Measurements from ENCODE around the gene FKBP5.
A peak's percentile ranks its signal among the peaks of the same experiment; 100 is the strongest.
"Not testable (repeated sequence)": the region's sequence is repeated elsewhere in the genome, so short reads cannot be mapped to it uniquely, and the experiment has no call there.

Gene FKBP5

DNA sequence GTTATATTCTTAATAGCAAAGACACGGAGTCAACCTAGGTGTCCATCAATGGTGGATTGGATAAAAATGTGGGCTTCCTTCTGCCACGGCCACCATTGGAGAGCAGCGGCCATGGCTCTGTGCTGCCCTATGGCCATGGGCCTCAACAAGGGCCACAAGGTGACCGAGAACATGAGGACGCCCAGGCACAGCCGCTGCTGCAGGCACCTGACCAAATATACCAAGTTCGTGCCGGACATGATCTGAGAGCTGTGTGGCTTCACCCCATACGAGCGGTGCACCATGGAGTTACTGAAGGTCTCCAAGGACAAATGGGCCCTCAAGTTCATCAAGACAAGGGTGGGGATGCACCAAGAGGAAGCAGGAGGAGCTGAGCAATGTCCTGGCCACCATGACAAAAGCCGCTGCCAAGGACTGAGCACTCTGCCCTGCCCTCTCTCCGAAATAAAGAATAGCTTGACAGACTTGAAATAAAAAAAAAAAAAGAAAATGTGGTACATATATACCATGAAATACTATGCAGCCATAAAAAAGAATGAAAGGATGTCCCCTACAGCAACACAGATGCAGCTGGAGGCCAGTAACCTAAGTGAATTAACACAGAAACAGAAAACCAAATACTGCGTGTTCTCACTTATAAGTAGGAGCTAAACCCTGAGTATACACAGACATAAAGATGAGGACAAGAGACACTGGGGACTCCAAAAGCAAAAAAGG is 81.0 kb downstream of the FKBP5 start:
- no peak for DNase-seq

DNA sequence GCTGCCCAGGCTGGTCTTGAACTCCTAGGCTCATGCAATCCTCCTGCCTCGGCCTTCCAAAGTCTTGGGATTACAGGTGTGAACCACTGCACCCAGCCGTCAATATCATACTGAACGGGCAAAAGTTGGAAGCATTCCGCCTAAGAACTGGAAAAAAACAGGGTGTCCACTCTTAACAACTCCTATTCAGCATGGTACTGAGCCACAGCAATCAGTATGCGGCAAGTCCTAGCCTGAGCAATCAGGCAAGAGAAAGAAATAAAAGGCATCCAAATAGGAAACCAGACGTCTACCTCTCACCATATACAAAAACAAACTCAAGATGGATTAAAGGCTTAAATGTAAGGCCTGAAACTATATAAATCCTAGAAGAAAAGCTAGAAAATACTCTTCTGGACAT is 83.1 kb downstream of the FKBP5 start:
- no peak for DNase-seq

DNA sequence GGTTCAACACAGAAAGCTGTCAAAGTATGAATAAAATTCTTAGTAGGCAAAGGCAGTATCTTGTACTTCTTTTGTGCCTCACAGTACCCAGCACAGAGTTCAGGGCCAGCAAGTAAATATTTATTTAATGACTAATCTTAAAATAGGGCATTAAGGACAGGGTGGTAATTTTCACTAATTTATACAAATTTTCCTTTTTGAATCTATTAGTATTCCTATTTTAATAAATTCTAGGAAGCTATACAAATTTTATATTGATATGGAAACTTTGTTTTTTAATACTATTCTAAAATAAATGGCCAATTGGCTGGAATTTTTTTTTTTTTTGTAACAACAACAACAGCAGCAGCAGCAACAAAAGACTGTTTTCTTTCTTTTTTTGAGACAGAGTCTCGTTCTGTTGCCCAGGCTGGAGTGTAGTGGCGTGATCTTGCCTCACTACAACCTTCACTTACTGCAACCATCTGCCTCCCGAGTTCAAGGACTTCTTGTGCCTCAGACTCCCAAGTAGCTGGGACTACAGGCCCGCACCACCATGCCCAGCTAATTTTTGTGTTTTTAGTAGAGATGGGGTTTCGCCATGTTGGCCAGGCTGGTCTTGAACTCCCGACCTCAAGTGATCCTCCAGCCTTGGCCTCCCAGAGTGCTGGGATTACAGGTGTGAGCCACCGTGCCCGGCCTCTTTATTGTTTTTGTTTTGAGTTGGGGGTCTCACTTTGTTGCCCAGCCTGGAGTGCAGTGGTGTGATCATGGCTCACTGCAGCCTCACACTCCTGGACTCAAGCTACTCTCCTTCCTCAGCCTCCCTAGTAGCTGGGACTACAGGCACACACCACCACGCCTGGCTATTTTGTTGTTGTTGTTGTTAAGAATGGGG is 85.2 kb downstream of the FKBP5 start:
- DNase-seq = no peak

DNA sequence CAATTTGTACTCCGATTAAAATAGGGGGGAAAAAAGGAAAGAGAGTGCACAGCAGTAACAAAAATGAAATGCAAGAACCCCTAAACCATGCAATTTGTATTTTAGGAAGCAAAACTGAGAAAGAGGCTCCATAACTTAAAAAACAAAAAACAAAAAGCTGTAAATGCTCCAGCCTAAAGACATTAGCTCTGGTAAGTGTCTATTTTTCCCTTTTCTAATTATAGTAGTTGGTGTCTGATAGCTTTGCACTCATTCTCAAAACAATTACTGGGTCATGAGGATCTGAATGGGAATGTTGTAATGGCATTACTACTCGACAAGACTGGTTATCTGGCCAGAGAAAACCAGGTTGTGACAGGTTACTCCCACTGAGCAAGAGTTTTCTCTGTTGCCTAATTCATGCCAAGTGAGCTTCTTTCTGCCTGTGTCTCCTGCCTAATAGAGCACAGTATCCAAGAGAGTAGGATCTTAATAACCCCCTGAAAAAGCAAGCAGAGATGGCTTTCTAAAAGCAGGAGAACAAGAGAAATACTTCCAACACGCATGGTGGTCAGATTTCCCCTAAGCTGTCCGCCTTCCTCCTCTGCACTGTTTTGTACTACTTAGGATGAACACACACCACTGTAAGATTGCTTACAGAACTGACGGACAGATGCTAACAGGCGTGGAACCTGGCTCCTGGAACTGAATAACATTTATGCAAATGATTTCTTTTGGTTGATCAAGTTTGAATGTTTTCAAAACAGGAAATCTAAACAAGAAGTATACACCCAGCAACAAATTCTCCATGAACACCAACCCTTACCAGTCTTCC is 86.4 kb downstream of the FKBP5 start:
- no peak for DNase-seq

DNA sequence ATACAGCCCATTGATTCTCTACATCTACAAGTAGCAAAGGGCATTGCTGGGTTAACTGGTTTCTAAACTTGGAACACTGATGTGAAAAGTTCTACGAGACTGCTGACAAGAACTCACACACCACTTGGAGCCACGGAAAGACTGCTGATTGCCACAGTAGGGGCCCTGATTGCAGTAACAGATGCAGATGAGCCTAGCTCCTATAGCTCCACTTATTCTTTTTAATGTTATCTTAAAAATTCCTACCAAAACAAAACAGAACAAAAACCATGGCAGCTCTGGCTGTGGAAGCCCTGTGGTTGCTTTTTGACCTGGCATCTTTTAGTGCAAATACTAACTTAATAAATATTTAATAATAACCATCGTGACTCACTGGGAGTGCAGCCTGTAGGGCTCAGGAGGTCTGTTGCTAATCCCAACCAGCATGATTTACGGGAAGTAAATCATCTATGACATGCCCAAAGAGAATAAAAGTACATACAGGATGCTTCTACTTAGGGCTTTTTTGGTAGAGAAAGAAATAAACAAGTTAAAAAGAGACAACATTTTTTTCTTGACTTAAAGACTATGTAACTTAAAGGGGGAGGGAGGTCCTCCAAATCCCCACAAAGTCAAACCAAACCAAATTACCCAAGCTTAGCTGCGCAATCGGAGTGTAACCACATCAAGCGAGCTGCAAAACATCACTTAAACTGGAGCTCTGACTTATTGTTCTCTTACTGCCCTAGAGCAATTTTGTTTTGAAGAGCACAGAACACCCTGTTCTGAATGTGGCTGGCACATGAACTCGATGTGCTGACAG is 87.2 kb downstream of the FKBP5 start:
- DNase-seq = peak; percentile 50

DNA sequence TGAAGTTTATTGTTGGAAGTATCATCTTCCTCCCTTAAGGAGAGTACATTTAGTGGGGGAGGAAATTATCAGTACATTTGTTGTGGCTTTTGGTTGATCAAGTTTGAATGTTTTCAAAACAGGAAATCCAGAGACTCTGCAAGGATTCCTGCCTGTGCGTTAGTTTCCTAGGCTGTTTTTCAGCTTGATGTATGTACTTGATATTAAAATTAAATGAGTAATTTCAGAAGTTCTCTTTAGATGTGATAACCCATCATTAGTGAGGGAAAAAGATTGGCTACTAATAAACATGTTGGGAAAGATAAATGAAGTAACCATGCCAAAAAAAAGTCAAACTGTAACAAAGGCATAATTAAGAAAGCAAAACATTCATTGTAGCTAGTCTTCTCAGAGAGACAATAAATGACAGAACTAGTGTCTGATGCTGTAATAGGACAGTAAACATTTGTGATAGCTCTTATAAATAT is 88.0 kb downstream of the FKBP5 start:
- no peak for DNase-seq

DNA sequence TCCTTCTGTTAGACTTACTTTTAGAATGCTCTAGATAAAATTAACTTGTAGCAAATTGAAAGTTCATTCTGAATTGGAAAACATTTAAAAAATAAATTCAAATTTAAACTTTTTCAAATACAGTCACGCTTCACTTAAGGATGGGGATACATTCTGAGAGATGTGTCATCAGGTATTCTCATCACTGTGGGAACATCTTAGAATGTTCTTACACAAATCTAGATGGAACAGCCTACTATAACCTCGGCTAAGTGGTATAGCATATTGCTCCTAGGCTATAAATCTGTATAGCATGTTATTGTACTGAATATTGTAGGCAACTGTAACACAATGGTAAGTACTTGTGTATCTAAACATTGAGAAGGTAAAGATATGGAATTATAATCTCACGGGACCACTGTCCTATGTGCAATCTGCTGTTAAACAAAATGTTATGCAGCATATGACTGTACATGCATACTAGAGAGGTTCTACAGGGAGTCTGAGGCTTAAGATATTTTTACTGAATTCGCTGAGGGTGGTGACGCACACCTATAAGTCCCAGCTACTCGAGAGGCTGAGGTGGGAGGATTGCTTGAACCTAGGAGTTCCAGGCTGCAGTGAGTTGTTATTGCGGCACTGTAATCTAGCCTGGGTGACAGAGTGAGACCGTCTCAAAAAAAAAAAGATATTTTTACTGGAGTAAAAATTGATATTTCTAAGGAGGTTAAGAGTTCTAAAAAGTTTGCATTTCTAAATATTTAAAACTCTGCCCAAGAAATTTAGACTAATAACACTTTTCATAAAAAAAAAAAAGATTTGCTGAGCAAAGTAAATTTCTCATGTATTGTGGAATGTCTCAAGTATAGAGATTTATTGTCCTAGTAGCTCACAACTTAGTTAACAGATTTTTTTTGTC is 88.7 kb downstream of the FKBP5 start:
- no peak for DNase-seq

DNA sequence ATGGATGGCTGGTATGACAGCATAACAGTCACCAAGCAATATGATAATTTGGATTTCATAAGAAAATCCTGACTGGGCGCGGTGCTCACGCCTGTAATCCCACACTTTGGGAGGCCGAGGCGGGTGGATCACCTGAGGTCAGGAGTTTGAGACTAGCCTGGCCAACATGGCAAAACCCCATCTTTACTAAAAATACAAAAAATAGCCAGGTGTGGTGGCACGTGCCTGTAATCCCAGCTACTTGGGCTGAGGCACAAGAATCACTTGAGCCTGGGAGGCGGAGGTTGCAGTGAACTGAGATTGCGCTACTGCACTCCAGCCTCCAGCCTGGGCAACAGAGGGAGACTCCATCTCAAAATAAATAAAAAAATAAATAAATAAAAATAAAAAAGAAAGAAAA is 90.1 kb downstream of the FKBP5 start:
- not testable (repeated sequence) for DNase-seq

DNA sequence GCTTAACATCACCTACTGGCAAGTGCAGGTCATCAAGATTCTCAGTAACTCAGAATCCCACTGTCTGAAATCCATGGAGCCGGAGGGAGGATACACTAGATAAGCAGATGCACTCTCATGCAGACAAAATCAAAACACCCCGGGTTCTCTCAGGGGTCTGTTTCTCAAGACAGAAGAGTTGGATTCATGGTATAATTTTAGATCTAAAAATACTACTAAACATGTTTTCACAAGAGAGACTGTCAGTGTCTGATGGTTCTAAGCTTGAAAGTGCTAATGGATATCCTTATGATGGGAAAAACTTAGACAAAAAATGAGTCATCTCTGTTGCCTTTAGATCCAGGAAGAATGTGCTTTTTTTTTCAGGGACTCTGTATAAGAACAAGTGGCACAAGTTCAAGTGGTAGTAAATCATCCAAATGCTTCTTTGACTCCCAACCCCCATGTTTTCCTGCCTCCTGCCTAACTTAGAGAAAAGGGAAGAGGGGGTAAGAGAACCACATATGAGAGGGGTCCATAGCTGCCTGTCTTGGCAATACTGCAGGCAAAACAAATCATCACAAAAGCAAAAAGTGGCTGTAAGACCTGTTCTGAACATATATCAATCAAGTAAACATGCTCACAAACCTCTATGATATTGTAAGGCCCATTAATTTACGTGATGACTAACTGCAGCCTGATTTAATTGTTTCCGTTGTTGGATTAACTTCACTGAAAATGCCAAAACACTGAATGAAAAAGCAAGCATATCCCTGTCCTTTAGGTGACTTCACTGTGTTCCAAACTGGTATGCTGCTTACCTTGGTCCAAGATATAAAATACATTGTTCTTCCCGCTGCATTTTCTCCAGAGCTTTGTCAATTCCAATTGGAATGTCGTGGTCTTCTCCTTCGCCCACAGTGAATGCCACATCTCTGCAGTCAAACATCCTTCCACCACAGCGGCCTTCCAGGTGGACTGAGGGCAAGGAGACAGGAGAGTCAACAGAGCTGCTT is 92.0 kb downstream of the FKBP5 start:
- DNase-seq = no peak

DNA sequence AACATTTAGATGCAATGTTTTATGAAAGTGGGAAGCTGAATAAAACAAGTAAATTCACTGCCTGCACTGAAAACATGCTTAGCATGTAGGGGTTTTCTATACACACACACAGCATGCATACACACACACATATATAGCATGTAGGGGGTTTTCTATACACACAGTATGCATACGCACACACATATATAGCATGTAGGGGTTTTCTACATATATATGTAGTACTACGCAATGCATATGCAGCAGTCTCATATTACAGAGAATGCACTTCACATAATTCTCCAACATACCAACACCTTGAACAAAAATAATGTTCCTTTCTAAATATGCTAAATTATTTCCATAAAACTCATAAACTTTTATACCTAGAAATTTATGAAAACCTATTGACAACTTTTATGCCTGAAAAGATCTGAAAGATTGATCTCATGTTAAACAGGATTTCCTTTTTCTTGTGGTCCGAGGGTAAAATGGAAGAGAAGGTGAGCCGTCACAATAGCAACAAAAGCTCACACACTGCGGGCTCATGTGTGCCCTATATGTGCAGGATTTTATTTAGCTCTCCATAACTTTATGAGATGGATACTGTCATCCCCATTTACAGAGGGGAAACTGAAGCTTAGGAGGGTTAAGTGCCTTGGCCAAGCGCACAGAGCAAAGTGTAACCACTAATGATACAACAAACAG is 94.1 kb downstream of the FKBP5 start:
- DNase-seq = no peak

DNA sequence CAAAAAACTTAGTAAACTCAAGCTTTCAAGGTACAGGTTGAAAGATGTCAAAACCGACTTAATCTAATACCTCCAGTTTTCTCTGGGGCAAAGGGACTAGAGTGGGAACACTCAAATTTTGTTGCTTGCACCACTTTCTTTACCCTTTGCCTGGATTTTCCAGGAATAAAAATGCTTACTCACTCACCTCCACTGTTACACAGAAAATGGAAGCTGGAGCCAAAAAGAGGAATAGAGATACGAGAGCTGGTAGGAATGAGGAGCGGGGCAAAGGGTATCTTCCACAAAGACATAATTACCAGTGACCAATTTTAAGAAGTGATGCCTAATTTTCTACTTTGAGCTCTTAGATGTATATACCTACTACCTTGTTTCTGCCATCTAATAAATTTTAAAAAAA is 96.5 kb downstream of the FKBP5 start:
- no peak for DNase-seq

DNA sequence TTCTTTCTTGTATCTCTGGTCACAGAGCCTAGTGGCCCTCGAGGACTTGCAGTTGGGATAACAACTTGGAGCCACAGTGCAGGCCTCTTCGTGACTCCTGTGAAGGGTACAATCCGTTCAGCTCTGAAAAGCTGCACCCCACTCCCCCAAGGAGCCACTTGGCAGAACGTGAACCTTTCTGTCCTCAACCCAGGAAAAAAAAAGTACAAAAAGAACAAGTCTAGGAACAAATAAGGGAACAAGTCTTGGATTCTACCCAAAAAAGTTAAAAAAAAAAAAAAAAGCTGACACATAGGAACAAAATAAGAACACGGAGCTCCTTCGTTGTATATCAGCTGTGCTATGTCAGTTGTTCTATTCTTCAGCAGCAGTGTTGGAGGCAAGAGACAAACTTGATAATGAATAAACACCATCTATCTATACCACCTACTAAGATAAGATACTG is 98.1 kb downstream of the FKBP5 start:
- DNase-seq = no peak

DNA sequence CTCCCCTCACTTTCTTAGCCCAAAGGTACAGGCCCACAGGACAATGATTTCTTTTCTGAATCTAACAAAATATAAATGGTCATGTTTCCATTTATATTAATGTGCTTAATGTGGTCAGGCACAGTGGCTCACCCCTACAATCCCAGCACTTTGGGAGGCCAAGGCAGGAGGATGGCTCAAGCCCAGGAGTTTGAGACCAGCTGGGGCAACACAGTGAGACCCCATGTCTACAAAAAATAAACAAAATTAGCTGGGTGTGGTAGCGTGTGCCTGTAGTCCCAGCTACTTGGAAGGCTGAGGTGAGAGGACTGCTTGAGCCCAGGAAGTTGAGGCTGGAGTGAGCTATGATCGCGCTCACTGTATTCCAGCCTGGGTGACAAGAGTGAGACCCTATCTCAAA is 98.8 kb downstream of the FKBP5 start:
- no peak for DNase-seq

DNA sequence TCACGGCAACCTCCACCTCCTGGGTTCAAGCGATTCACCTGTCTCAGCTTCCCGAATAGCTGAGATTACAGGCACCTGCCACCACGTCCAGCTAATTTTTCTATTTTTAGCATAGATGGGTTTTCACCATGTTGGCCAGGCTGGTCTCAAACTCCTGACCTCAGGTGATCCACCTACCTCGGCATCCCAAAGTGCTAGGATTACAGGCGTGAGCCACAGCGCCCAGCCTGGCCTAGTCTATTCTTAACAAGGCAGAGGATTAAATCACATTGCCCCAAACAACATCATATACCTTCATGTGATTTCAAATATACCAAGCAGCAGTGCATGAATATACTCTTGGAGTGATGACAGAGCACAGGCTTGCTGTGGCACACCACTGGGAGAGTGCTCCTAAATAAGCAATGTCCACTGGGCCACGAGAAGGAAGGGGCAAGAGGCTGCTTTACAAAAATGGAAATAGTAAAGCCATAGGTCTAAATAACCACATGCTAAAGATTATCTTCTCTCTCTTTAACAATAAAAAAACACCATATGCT is 99.4 kb downstream of the FKBP5 start:
- DNase-seq = no peak

DNA sequence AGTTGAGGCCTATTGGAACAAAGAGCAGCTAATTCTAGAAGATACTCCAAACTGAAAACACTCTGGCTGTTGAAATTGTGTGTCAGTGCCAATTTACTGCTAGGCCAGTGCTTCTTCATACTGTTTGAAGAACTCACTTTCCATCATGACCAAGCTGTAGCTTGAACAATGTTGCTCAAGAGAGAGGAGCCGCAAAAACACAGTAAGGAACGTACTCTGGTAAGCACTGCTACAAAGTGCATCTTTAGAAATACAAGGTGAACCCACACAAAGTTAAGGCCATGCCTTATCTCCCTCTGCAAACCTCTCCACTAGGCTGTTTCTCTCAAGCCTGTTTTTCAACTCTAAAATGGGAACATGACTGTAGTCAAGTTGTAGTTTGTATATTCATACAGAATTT is 101.5 kb downstream of the FKBP5 start:
- no peak for DNase-seq

DNA sequence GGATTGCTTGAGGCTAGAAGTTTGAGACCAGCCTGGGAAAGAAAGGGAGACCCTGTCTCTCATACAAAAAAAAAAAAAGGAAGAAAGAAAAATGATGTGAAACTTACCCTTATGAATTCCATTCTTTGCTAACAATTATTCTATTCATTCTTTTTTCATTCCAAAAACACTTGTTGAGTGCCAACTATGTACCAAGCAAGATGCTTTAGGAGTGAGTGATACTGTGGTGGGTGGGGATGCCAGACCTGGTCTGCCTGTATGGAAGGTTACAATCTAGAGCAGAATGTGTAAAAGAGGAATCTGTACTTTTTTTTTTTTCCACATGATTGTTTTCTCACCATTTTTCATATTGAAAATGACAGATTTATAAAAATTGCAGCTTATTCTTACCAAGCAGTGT is 102.2 kb downstream of the FKBP5 start:
- no peak for DNase-seq

DNA sequence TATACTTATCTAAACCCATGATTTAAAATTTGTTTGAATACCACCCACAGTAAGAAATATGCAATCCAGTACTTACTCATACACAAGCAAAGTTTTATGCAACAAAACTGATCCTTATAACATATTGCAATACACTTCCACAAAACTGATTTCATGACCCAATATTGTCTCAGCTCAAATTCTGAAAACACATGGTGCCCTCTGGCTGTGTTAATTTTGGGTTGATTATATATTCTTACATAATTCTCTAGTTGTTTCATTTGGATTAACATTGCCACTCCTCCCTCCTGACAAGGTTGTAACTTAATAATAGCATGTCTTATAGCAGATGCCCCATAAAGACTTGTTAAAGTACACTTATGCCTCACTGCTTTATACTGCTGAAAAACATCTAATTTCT is 103.1 kb downstream of the FKBP5 start:
- no peak for DNase-seq

DNA sequence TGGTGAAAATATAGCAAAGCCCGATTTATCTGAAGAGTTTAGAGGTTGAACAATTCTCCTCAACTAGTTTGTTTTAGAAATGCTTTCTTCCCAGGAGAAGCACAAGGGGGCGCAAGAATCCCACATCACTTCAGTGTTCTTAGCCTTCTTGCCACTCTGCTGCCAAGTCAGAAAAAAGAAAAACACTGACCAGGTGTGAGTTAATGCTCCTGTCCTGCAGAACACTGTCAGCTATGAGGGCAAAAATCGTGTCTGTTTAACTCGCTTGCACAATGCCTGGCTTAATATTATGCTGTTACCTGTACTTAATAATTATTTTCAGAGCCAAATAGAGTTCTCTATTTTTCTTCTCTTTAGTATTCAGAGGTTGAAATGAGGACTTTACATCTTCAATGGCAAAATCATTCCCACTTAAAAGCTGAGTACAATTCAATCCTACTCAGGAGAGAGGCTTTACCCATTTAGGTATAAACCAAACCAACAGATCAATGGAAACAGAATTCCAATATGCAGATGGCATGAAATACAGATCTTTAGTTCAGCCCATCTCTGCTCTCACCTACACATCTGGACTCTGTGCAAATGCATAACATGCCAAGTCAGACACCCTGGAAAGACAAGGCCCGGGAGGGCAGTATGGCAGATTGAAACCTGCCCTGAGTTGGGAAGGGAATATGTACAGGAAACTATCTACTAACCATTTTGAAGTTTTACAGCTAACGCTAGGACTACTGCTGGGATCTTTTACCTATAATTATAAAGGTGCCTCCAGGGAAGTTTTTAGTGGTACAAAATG is 104.6 kb downstream of the FKBP5 start:
- DNase-seq = peak; percentile 60

Measured in left hindlimb (tissue), 1 donor.